GM12878 (cell line): Measurements from ENCODE around the gene TRAPPC3L.

Experiments
- EP300 ChIP-seq, 2 experiments: fragments of 150-350 bp in 1 of 2; IDR thresholded peaks; 2 replicates each; pipeline ENCODE4 v1.6.1; 2011 to 2012; ENCODE audit warnings: low read depth in 2 of 2, low read length in 2 of 2, borderline replicate concordance in 1 of 2, improper control_type of control experiment in 1 of 2, inconsistent platforms in 1 of 2; ENCODE audit not compliant: control insufficient read depth in 1 of 2
- EZH2 ChIP-seq: IDR thresholded peaks from 2 replicates; pipeline ENCODE4 v1.6.1; 2012; ENCODE audit warnings: low read depth, mild to moderate bottlenecking, control low read depth, inconsistent platforms, low read length, borderline replicate concordance; ENCODE audit not compliant: control insufficient read depth
- FOXK2 ChIP-seq: fragments of 450-650 bp; IDR thresholded peaks from 2 replicates; pipeline ENCODE4 v1.6.1; 2017; ENCODE audit warnings: mild to moderate bottlenecking, moderate library complexity
- MEF2B ChIP-seq: fragments of 450-650 bp; IDR thresholded peaks from 2 replicates; pipeline ENCODE4 v1.6.1; 2018; ENCODE audit warnings: mild to moderate bottlenecking, moderate library complexity; ENCODE audit not compliant: partially characterized antibody, poor library complexity, severe bottlenecking
- NRF1 ChIP-seq: conservative IDR thresholded peaks from 2 replicates; pipeline ENCODE4 v1.6.1; 2011; ENCODE audit warnings: mild to moderate bottlenecking, low read depth, low read length, improper control_type of control experiment
- POLR2A ChIP-seq: IDR thresholded peaks from 2 replicates; pipeline ENCODE4 v1.6.1; 2011; ENCODE audit warnings: low read depth, mild to moderate bottlenecking, low read length
- RCOR1 ChIP-seq: conservative IDR thresholded peaks from 2 replicates; pipeline ENCODE4 v1.6.1; 2012; ENCODE audit warnings: low read depth, low read length, improper control_type of control experiment
- YY1 ChIP-seq: IDR thresholded peaks from 2 replicates; pipeline ENCODE4 v1.6.1; 2011; ENCODE audit warnings: low read depth, mild to moderate bottlenecking, low read length
- TF ChIP-seq, protein P1 (sequence below), 3 experiments: IDR thresholded peaks in 2 of 3; conservative IDR thresholded peaks in 1 of 3; 2 replicates each; pipeline ENCODE4 v1.5.1; 2011; ENCODE audit warnings: low read depth in 3 of 3, low read length in 3 of 3, mild to moderate bottlenecking in 3 of 3, control low read depth in 2 of 3, moderate library complexity in 2 of 3, inconsistent platforms in 1 of 3, mixed read lengths in 1 of 3; ENCODE audit not compliant: control insufficient read depth in 2 of 3, insufficient read depth in 1 of 3; ENCODE audit errors: extremely low read depth in 1 of 3
- TF ChIP-seq, protein P2 (sequence below): fragments of 450-650 bp; IDR thresholded peaks from 2 replicates; pipeline ENCODE4 v1.6.1; 2018; ENCODE audit warnings: borderline replicate concordance, mild to moderate bottlenecking; ENCODE audit not compliant: partially characterized antibody

DNA sequence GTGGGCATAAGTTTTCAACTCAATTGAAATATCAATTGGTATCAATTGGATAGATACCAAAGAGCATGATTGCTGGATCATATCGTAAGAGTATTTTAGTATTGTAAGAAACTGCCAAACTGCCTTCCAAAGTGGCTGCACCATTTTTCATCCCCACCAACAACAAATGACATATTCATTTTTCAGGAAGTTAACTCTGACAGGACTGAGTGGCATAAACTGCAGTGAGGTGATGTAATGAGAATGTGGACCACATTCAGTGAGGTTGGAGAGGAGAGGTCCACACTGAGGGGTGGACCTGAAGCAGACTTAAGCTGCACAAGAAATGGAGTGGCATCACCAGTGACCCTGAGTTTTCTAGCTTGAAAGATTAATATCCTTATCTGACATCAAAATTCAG lies 95.9 kb downstream of the TRAPPC3L start:
- no peak for TF ChIP-seq MEF2B
- TF ChIP-seq, protein P1, sequence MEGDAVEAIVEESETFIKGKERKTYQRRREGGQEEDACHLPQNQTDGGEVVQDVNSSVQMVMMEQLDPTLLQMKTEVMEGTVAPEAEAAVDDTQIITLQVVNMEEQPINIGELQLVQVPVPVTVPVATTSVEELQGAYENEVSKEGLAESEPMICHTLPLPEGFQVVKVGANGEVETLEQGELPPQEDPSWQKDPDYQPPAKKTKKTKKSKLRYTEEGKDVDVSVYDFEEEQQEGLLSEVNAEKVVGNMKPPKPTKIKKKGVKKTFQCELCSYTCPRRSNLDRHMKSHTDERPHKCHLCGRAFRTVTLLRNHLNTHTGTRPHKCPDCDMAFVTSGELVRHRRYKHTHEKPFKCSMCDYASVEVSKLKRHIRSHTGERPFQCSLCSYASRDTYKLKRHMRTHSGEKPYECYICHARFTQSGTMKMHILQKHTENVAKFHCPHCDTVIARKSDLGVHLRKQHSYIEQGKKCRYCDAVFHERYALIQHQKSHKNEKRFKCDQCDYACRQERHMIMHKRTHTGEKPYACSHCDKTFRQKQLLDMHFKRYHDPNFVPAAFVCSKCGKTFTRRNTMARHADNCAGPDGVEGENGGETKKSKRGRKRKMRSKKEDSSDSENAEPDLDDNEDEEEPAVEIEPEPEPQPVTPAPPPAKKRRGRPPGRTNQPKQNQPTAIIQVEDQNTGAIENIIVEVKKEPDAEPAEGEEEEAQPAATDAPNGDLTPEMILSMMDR (IDR thresholded peaks at IDR 0.05 in 2 of 3, conservative IDR thresholded peaks at IDR 0.05 in 1 of 3; ENCODE audit: control insufficient read depth in 2 of 3, extremely low read depth in 1 of 3, insufficient read depth in 1 of 3, low read depth in 3 of 3, low read length in 3 of 3), result no peak
- no peak for TF ChIP-seq FOXK2
- no peak for TF ChIP-seq RCOR1
- no peak for TF ChIP-seq POLR2A
- TF ChIP-seq EZH2, result no peak
- TF ChIP-seq NRF1, result no peak
- TF ChIP-seq, protein P2, sequence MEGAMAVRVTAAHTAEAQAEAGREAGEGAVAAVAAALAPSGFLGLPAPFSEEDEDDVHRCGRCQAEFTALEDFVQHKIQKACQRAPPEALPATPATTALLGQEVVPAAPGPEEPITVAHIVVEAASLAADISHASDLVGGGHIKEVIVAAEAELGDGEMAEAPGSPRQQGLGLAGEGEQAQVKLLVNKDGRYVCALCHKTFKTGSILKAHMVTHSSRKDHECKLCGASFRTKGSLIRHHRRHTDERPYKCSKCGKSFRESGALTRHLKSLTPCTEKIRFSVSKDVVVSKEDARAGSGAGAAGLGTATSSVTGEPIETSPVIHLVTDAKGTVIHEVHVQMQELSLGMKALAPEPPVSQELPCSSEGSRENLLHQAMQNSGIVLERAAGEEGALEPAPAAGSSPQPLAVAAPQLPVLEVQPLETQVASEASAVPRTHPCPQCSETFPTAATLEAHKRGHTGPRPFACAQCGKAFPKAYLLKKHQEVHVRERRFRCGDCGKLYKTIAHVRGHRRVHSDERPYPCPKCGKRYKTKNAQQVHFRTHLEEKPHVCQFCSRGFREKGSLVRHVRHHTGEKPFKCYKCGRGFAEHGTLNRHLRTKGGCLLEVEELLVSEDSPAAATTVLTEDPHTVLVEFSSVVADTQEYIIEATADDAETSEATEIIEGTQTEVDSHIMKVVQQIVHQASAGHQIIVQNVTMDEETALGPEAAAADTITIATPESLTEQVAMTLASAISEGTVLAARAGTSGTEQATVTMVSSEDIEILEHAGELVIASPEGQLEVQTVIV, result no peak
- TF ChIP-seq YY1, result no peak
- TF ChIP-seq EP300 (IDR thresholded peaks at IDR 0.05; ENCODE audit: borderline replicate concordance in 1 of 2, control insufficient read depth in 1 of 2, low read depth in 2 of 2, low read length in 2 of 2), result no peak
